Measurements from ENCODE around the gene PGAP1. TPM values are rescaled to one million over a fixed set of nuclear protein-coding genes. Genes with fewer than 3 reads are reported as not detected.

PGAP1 gene
- total RNA-seq, 1 donor from 2014 or later, result 45.1 TPM

- no peak for DNase-seq (ENCODE audit: extremely low spot score, unreplicated experiment)
- Mint-ChIP-seq H3K9me3 (no peaks in the 10 kb centered on the region), H3K27ac (no peak overlapping the region), H3K4me1 (ENCODE audit: unreplicated experiment) (peaks cover 4% of the 10 kb centered on the region), H3K36me3 (peaks cover 23% of the 10 kb centered on the region), H3K4me3 (no peak overlapping the region), H3K27me3 (no peaks in the 10 kb centered on the region)
- TF ChIP-seq, protein P1, sequence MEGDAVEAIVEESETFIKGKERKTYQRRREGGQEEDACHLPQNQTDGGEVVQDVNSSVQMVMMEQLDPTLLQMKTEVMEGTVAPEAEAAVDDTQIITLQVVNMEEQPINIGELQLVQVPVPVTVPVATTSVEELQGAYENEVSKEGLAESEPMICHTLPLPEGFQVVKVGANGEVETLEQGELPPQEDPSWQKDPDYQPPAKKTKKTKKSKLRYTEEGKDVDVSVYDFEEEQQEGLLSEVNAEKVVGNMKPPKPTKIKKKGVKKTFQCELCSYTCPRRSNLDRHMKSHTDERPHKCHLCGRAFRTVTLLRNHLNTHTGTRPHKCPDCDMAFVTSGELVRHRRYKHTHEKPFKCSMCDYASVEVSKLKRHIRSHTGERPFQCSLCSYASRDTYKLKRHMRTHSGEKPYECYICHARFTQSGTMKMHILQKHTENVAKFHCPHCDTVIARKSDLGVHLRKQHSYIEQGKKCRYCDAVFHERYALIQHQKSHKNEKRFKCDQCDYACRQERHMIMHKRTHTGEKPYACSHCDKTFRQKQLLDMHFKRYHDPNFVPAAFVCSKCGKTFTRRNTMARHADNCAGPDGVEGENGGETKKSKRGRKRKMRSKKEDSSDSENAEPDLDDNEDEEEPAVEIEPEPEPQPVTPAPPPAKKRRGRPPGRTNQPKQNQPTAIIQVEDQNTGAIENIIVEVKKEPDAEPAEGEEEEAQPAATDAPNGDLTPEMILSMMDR (conservative IDR thresholded peaks at IDR 0.05), result no peak
These were observed 71.9 kb downstream of the PGAP1 start for GRCh38 chr2:196854629-196855028.

DNA sequence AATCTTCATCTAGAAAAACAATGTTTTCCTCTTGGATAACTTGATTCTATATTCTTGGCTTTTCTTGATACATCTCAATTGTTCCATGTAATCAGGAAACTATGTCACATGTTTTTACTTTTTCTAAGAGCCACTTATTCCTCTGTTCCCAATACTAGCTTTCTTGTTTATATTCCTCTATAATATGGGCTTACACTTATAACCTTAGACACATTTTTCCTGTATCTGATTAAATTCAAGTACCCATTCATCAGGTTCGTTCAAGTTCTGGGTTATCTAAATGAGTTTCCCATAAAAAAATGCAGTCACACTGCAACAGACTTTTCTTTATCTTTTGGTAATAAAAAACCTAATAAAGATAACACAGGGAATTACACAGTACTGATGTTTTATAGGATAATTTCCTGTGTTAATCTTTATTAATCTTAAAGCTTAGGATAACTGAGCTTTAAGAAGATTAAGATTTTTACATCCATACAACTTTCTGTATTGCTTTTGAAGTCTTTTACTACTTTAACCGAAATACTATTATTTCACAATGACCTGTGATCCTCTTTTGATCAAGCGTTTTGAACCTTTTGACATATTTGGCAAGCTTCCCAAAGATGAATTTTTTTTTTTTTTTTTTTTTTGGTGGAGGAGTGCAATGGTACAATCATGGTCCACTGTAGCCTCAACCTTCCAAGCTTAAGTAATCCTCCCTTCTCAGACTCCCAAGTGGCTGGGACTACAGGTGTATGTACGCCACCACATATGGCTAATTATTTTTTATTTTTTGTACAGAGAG is 73.0 kb downstream of the PGAP1 start:
- Mint-ChIP-seq H3K27ac (peak overlapping the region; percentile 25), H3K4me3 (no peak overlapping the region), H3K4me1 (ENCODE audit: unreplicated experiment) (peaks cover 4% of the 10 kb centered on the region), H3K27me3 (no peaks in the 10 kb centered on the region), H3K36me3 (peaks cover 14% of the 10 kb centered on the region), H3K9me3 (no peaks in the 10 kb centered on the region)
- DNase-seq (ENCODE audit: extremely low spot score, unreplicated experiment), result no peak
- TF ChIP-seq, protein P1 (conservative IDR thresholded peaks at IDR 0.05), result no peak

DNA sequence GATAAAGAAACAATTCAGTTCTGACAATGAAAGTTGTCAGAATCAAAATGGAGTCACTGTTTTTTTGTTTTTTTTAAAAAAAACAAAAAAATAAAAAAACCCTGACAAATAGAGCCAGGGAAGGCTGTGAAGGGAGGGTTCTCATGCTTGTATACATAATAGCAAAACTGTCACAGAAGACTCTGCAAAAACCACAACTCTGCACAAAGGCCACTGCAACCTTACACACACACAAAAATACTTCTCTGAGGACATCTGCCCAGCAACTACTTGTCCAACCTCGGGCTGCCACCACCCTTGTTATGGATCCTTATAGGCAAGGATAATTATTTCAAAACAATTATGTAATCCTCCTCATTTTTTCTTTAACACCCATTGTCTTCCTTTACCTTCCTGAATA is 75.4 kb downstream of the PGAP1 start:
- no peak overlapping the region for H3K4me3 Mint-ChIP-seq
- TF ChIP-seq, protein P1 (conservative IDR thresholded peaks at IDR 0.05), result no peak
- H3K36me3 Mint-ChIP-seq, result peaks cover 9% of the 10 kb centered on the region
- no peaks in the 10 kb centered on the region for H3K9me3 Mint-ChIP-seq
- DNase-seq (ENCODE audit: extremely low spot score, unreplicated experiment), result no peak
- H3K27me3 Mint-ChIP-seq, result no peaks in the 10 kb centered on the region
- H3K4me1 Mint-ChIP-seq (ENCODE audit: unreplicated experiment), result peaks cover 4% of the 10 kb centered on the region
- no peak overlapping the region for H3K27ac Mint-ChIP-seq

- no peak overlapping the region for H3K4me3 Mint-ChIP-seq
- H3K27me3 Mint-ChIP-seq, result no peaks in the 10 kb centered on the region
- peaks cover 4% of the 10 kb centered on the region for H3K4me1 Mint-ChIP-seq (ENCODE audit: unreplicated experiment)
- H3K36me3 Mint-ChIP-seq, result peaks cover 9% of the 10 kb centered on the region
- H3K9me3 Mint-ChIP-seq, result no peaks in the 10 kb centered on the region
- TF ChIP-seq, protein P1 (conservative IDR thresholded peaks at IDR 0.05), result peak; percentile 40
- H3K27ac Mint-ChIP-seq, result no peak overlapping the region
- no peak for DNase-seq (ENCODE audit: extremely low spot score, unreplicated experiment)
These were observed 76.6 kb downstream of the PGAP1 start for GRCh38 chr2:196849895-196850294.

DNA sequence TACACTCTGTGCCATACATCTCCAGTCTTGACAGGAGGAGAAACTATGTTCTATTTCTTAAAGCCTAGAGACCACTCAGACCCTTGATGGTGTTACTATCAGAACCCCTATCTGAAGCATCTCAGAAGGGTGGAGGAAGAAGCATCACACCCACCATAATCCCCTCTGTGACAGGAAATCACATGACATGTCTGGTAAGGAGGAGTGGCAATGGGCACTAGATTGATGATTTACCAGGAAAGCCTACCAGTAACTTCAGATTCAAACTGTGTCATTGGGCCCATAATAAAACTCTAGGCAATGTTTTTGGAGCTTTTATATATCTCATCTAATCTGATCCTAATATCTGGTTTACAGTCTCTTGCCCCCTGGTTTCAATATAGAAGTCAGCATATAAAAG is 80.2 kb downstream of the PGAP1 start:
- TF ChIP-seq, protein P1 (conservative IDR thresholded peaks at IDR 0.05), result no peak
- H3K27me3 Mint-ChIP-seq, result no peaks in the 10 kb centered on the region
- H3K4me3 Mint-ChIP-seq, result no peak overlapping the region
- no peak for DNase-seq (ENCODE audit: extremely low spot score, unreplicated experiment)
- H3K27ac Mint-ChIP-seq, result no peak overlapping the region
- no peaks in the 10 kb centered on the region for H3K4me1 Mint-ChIP-seq (ENCODE audit: unreplicated experiment)
- H3K9me3 Mint-ChIP-seq, result no peaks in the 10 kb centered on the region
- peaks cover 7% of the 10 kb centered on the region for H3K36me3 Mint-ChIP-seq

Measured in type B pancreatic cell (in vitro differentiated cells).